Activated naive CD8-positive, alpha-beta T cell (primary cell): ENCODE data around the gene GDI2.
A peak's percentile ranks its signal among the peaks of the same experiment; 100 is the strongest.
"Not testable (repeated sequence)": the region's sequence is repeated elsewhere in the genome, so short reads cannot be mapped to it uniquely, and the experiment has no call there.

Experiments used
- H3K27ac Mint-ChIP-seq: one replicate; pipeline ENCODE4 v1.8.0; 2021; ENCODE audit warnings: mixed read lengths
- H3K27me3 Mint-ChIP-seq: one replicate; pipeline ENCODE4 v1.8.0; 2021; ENCODE audit warnings: mixed read lengths
- H3K36me3 Mint-ChIP-seq: one replicate; pipeline ENCODE4 v1.8.0; 2021; ENCODE audit warnings: mixed read lengths
- H3K4me1 Mint-ChIP-seq: one replicate; pipeline ENCODE4 v1.8.0; 2021; ENCODE audit warnings: low read depth, mixed read lengths
- H3K4me3 Mint-ChIP-seq: one replicate; pipeline ENCODE4 v1.8.0; 2021; ENCODE audit warnings: mild to moderate bottlenecking, mixed read lengths
- H3K9me3 Mint-ChIP-seq: one replicate; pipeline ENCODE4 v1.8.0; 2021; ENCODE audit warnings: low read depth, mixed read lengths

GDI2 gene

GRCh38 chr10:5779730-5780129, 33.5 kb downstream of the GDI2 start:
- peaks cover 63% of the 10 kb centered on the region for H3K4me1 Mint-ChIP-seq
- H3K36me3 Mint-ChIP-seq: peaks cover 38% of the 10 kb centered on the region
- no peaks in the 10 kb centered on the region for H3K27me3 Mint-ChIP-seq
- H3K27ac Mint-ChIP-seq: no peak overlapping the region
- peaks cover 9% of the 10 kb centered on the region for H3K9me3 Mint-ChIP-seq
- H3K4me3 Mint-ChIP-seq: no peak overlapping the region

- Mint-ChIP-seq H3K27ac (peak overlapping the region; percentile 73), H3K4me1 (peaks cover 60% of the 10 kb centered on the region), H3K36me3 (peaks cover 19% of the 10 kb centered on the region)
- H3K4me3 Mint-ChIP-seq, H3K27me3 Mint-ChIP-seq, H3K9me3 Mint-ChIP-seq: not testable (repeated sequence)
Measured at GRCh38 chr10:5777758-5778157, 35.5 kb downstream of the GDI2 start.

GRCh38 chr10:5776881-5777197, 36.4 kb downstream of the GDI2 start:
- H3K36me3 Mint-ChIP-seq: peaks cover 15% of the 10 kb centered on the region
- no peak overlapping the region for H3K27ac Mint-ChIP-seq
- H3K9me3 Mint-ChIP-seq: no peaks in the 10 kb centered on the region
- no peak overlapping the region for H3K4me3 Mint-ChIP-seq
- no peaks in the 10 kb centered on the region for H3K27me3 Mint-ChIP-seq
- H3K4me1 Mint-ChIP-seq: peaks cover 55% of the 10 kb centered on the region

- H3K4me1 Mint-ChIP-seq: peaks cover 52% of the 10 kb centered on the region
- H3K36me3 Mint-ChIP-seq: peaks cover 15% of the 10 kb centered on the region
- H3K9me3 Mint-ChIP-seq: no peaks in the 10 kb centered on the region
- peak overlapping the region; percentile 74 for H3K4me3 Mint-ChIP-seq
- no peaks in the 10 kb centered on the region for H3K27me3 Mint-ChIP-seq
- H3K27ac Mint-ChIP-seq: peak overlapping the region; percentile 83
Measured at GRCh38 chr10:5776136-5776880, 36.9 kb downstream of the GDI2 start.

GRCh38 chr10:5775685-5776084, 37.5 kb downstream of the GDI2 start:
- H3K4me3 Mint-ChIP-seq: peak overlapping the region; percentile 74
- H3K27me3 Mint-ChIP-seq: no peaks in the 10 kb centered on the region
- no peaks in the 10 kb centered on the region for H3K9me3 Mint-ChIP-seq
- peaks cover 15% of the 10 kb centered on the region for H3K36me3 Mint-ChIP-seq
- H3K27ac Mint-ChIP-seq: peak overlapping the region; percentile 83
- H3K4me1 Mint-ChIP-seq: peaks cover 48% of the 10 kb centered on the region

- Mint-ChIP-seq H3K9me3 (no peaks in the 10 kb centered on the region), H3K36me3 (peaks cover 15% of the 10 kb centered on the region), H3K4me1 (peaks cover 43% of the 10 kb centered on the region), H3K4me3 (peak overlapping the region; percentile 74), H3K27ac (peak overlapping the region; percentile 83), H3K27me3 (no peaks in the 10 kb centered on the region)
Measured at GRCh38 chr10:5774987-5775620, 38.1 kb downstream of the GDI2 start.

- Mint-ChIP-seq H3K27me3 (no peaks in the 10 kb centered on the region), H3K9me3 (no peaks in the 10 kb centered on the region), H3K36me3 (peaks cover 9% of the 10 kb centered on the region), H3K27ac (peak overlapping the region; percentile 47), H3K4me1 (no peaks in the 10 kb centered on the region), H3K4me3 (no peak overlapping the region)
Measured at GRCh38 chr10:5766189-5766588, 47.0 kb downstream of the GDI2 start.

- H3K4me1 Mint-ChIP-seq: no peaks in the 10 kb centered on the region
- no peaks in the 10 kb centered on the region for H3K9me3 Mint-ChIP-seq
- H3K27ac Mint-ChIP-seq: peak overlapping the region; percentile 47
- no peaks in the 10 kb centered on the region for H3K27me3 Mint-ChIP-seq
- H3K4me3 Mint-ChIP-seq: no peak overlapping the region
- peaks cover 12% of the 10 kb centered on the region for H3K36me3 Mint-ChIP-seq
Measured at GRCh38 chr10:5765617-5766016, 47.6 kb downstream of the GDI2 start.

- H3K9me3 Mint-ChIP-seq: no peaks in the 10 kb centered on the region
- H3K4me1 Mint-ChIP-seq: no peaks in the 10 kb centered on the region
- H3K36me3 Mint-ChIP-seq: peaks cover 17% of the 10 kb centered on the region
- no peaks in the 10 kb centered on the region for H3K27me3 Mint-ChIP-seq
- peak overlapping the region; percentile 67 for H3K27ac Mint-ChIP-seq
- H3K4me3 Mint-ChIP-seq: no peak overlapping the region
Measured at GRCh38 chr10:5764422-5765297, 48.6 kb downstream of the GDI2 start.

- Mint-ChIP-seq H3K4me1 (peaks cover 2% of the 10 kb centered on the region), H3K9me3 (no peaks in the 10 kb centered on the region), H3K27me3 (no peaks in the 10 kb centered on the region), H3K4me3 (no peak overlapping the region), H3K36me3 (peaks cover 21% of the 10 kb centered on the region), H3K27ac (no peak overlapping the region)
Measured at GRCh38 chr10:5762531-5762930, 50.7 kb downstream of the GDI2 start.

- H3K27me3 Mint-ChIP-seq: no peaks in the 10 kb centered on the region
- H3K36me3 Mint-ChIP-seq: peaks cover 20% of the 10 kb centered on the region
- H3K4me3 Mint-ChIP-seq: no peak overlapping the region
- H3K27ac Mint-ChIP-seq: no peak overlapping the region
- H3K4me1 Mint-ChIP-seq: peaks cover 2% of the 10 kb centered on the region
- H3K9me3 Mint-ChIP-seq: no peaks in the 10 kb centered on the region
Measured at GRCh38 chr10:5761220-5761619, 52.0 kb downstream of the GDI2 start.

- H3K27me3 Mint-ChIP-seq: no peaks in the 10 kb centered on the region
- no peak overlapping the region for H3K4me3 Mint-ChIP-seq
- H3K9me3 Mint-ChIP-seq: no peaks in the 10 kb centered on the region
- peak overlapping the region; percentile 68 for H3K27ac Mint-ChIP-seq
- H3K36me3 Mint-ChIP-seq: peaks cover 16% of the 10 kb centered on the region
- H3K4me1 Mint-ChIP-seq: peaks cover 2% of the 10 kb centered on the region
Measured at GRCh38 chr10:5760515-5760914, 52.7 kb downstream of the GDI2 start.

GRCh38 chr10:5758927-5759326, 54.3 kb downstream of the GDI2 start:
- no peaks in the 10 kb centered on the region for H3K9me3 Mint-ChIP-seq
- peak overlapping the region; percentile 59 for H3K27ac Mint-ChIP-seq
- peaks cover 5% of the 10 kb centered on the region for H3K4me1 Mint-ChIP-seq
- H3K27me3 Mint-ChIP-seq: no peaks in the 10 kb centered on the region
- no peak overlapping the region for H3K4me3 Mint-ChIP-seq
- peaks cover 16% of the 10 kb centered on the region for H3K36me3 Mint-ChIP-seq

GRCh38 chr10:5757766-5758517, 55.3 kb downstream of the GDI2 start:
- H3K27ac Mint-ChIP-seq: peak overlapping the region; percentile 68

More at GRCh38 chr10:5757766-5758517, 55.3 kb downstream of the GDI2 start:
- no peak overlapping the region for H3K4me3 Mint-ChIP-seq
- no peaks in the 10 kb centered on the region for H3K9me3 Mint-ChIP-seq
- peaks cover 16% of the 10 kb centered on the region for H3K36me3 Mint-ChIP-seq
- H3K27me3 Mint-ChIP-seq: no peaks in the 10 kb centered on the region
- peaks cover 14% of the 10 kb centered on the region for H3K4me1 Mint-ChIP-seq
